B cell (primary cell): Measurements from ENCODE around the gene GGCT. TPM values are rescaled to one million over a fixed set of nuclear protein-coding genes. Genes with fewer than 3 reads are reported as not detected.

ENCODE experiments used
- ATAC-seq: fragments of 200-7000 bp; cut with Tn5 transposase; one replicate; pipeline ENCODE4 v1.10.0; 2021; ENCODE audit warnings: low read depth, mild to moderate bottlenecking, moderate number of reproducible peaks, moderate library complexity
- CTCF ChIA-PET: fragments of 350-600 bp; sonication (Branson Sonifier 250); formaldehyde crosslinking; loops from one replicate; lab custom pipeline; 2021; ENCODE audit warnings: antibody characterized with exemption, inconsistent platforms; lab: Charles Lee
- POLR2A ChIA-PET: fragments of 350-600 bp; sonication (Branson Sonifier 250); formaldehyde crosslinking; loops from one replicate; lab custom pipeline; 2021; ENCODE audit warnings: antibody characterized with exemption; lab: Charles Lee
- DNase-seq: peaks from one replicate; pipeline ENCODE4 v3.0.0; 2013
- H2AFZ ChIP-seq: 2 replicates; pipeline ENCODE4 v1.6.1; 2012; ENCODE audit warnings: mild to moderate bottlenecking, low read depth, low read length; ENCODE audit not compliant: insufficient read depth, poor library complexity, severe bottlenecking
- H3K27ac ChIP-seq, 2 donors: 1 replicate in 1 of 2; 2 replicates in 1 of 2; pipeline ENCODE4 v1.5.1; 2012 to 2013; ENCODE audit warnings: low read length in 2 of 2, mild to moderate bottlenecking in 2 of 2, moderate library complexity in 1 of 2
- H3K27me3 ChIP-seq, 4 experiments: fragments of 200-600 bp in 1 of 4; sonication (generic) in 1 of 4; replicated peaks in 1 of 4; 1 replicate in 2 of 4; 2 replicates in 2 of 4; pipeline versions ENCODE4 v1.6.1 to v1.7.0; 2013 to 2016; ENCODE audit warnings: low read length in 3 of 4, mild to moderate bottlenecking in 2 of 4, mixed read lengths in 1 of 4, moderate library complexity in 1 of 4; ENCODE audit not compliant: insufficient read depth in 4 of 4, control insufficient read depth in 3 of 4; ENCODE audit errors: control extremely low read depth in 1 of 4
- H3K36me3 ChIP-seq, 2 experiments: replicated peaks in 1 of 2; 1 replicate in 1 of 2; 2 replicates in 1 of 2; pipeline versions ENCODE4 v1.6.1 to v1.7.1; 2013; ENCODE audit warnings: low read length in 1 of 2; ENCODE audit not compliant: insufficient read depth in 2 of 2, control insufficient read depth in 1 of 2; ENCODE audit errors: control extremely low read depth in 1 of 2, extremely low read depth in 1 of 2
- H3K4me1 ChIP-seq, 2 donors: fragments of 200-600 bp in 1 of 2; sonication (generic) in 1 of 2; 1 replicate in 1 of 2; 2 replicates in 1 of 2; pipeline versions ENCODE4 v1.5.1 to v1.6.1; 2013 to 2017; ENCODE audit warnings: low read length in 2 of 2; ENCODE audit not compliant: control insufficient read depth in 2 of 2, insufficient read depth in 2 of 2
- H3K4me2 ChIP-seq: replicated peaks from 2 replicates; pipeline ENCODE3; 2012; ENCODE audit warnings: mild to moderate bottlenecking, low read depth, low read length; ENCODE audit not compliant: poor library complexity, severe bottlenecking
- H3K4me3 ChIP-seq, 5 experiments: fragments of 200-600 bp in 1 of 5; sonication (generic) in 1 of 5; 1 replicate in 3 of 5; 2 replicates in 2 of 5; pipeline versions ENCODE4 v1.5.1 to v1.7.0; 2011 to 2016; ENCODE audit warnings: low read length in 4 of 5, mild to moderate bottlenecking in 4 of 5, low read depth in 2 of 5, control low read depth in 1 of 5, moderate library complexity in 1 of 5; ENCODE audit not compliant: insufficient read depth in 1 of 5; ENCODE audit errors: control extremely low read depth in 1 of 5, extremely low read depth in 1 of 5
- H3K79me2 ChIP-seq: fragments of 200-600 bp; sonication (generic); one replicate; pipeline ENCODE4 v1.6.0; 2016; ENCODE audit warnings: low read length; ENCODE audit not compliant: control insufficient read depth, insufficient read depth
- H3K9ac ChIP-seq: fragments of 200-600 bp; sonication (generic); 2 replicates; pipeline ENCODE4 v1.6.1; 2017; ENCODE audit warnings: mild to moderate bottlenecking, low read length, moderate library complexity
- H3K9me3 ChIP-seq, 3 donors: one replicate each; pipeline versions ENCODE4 v1.6.1 to v1.7.1; 2013; ENCODE audit warnings: low read length in 2 of 3; ENCODE audit not compliant: control insufficient read depth in 2 of 3, insufficient read depth in 1 of 3; ENCODE audit errors: control extremely low read depth in 1 of 3
- H4K20me1 ChIP-seq: 2 replicates; pipeline ENCODE4 v1.6.0; 2012; ENCODE audit warnings: mild to moderate bottlenecking, low read length; ENCODE audit not compliant: insufficient read depth, control insufficient read depth, poor library complexity, severe bottlenecking
- H3K27ac Mint-ChIP-seq: one replicate; pipeline ENCODE4 v1.8.0; 2021; ENCODE audit warnings: mixed read lengths
- H3K27me3 Mint-ChIP-seq: one replicate; pipeline ENCODE4 v1.8.0; 2021; ENCODE audit warnings: mixed read lengths
- H3K4me1 Mint-ChIP-seq: one replicate; pipeline ENCODE4 v1.8.0; 2021; ENCODE audit warnings: mixed read lengths
- H3K4me3 Mint-ChIP-seq: one replicate; pipeline ENCODE4 v1.8.0; 2021; ENCODE audit warnings: mixed read lengths
- H3K9me3 Mint-ChIP-seq: one replicate; pipeline ENCODE4 v1.8.0; 2022; ENCODE audit warnings: mixed read lengths; ENCODE audit not compliant: insufficient read depth
- EZH2 ChIP-seq: IDR thresholded peaks from 2 replicates; pipeline ENCODE4 v1.6.1; 2012; ENCODE audit warnings: borderline replicate concordance, low read depth, mild to moderate bottlenecking, moderate library complexity, low read length; ENCODE audit not compliant: insufficient read depth, poor library complexity, severe bottlenecking
- WGBS: methylation state at CpG from one replicate; pipeline ENCODE4 v1.1.5; 2013; ENCODE audit warnings: missing lambda C conversion rate; ENCODE audit not compliant: insufficient coverage; 5-methylcytosine and 5-hydroxymethylcytosine counted together
- intact Hi-C: fragments of 100-400 bp; cut with micrococcal nuclease; formaldehyde crosslinking; loops from one replicate; pipeline ENCODE4 v1.10.0; 2022
- polyA plus RNA-seq: library from polyadenylated mRNA; depleted of rRNA; stranded (reverse); fragments of >200 nt; gene quantifications from 2 replicates; pipeline ENCODE4 v1.2.3, GENCODE V29; 2012
- total RNA-seq, 2 donors: library from RNA; stranded (reverse); fragments of 120-200 nt in 1 of 2; gene quantifications; 1 replicate in 1 of 2; 2 replicates in 1 of 2; pipeline versions ENCODE4 v1.2.3 to v1.2.4, GENCODE V29; 2013 to 2022
- TF ChIP-seq, protein P1 (sequence below): fragments of 200-600 bp; IDR thresholded peaks from one replicate; pipeline ENCODE4 v1.8.0; 2022; ENCODE audit warnings: antibody characterized with exemption, mild to moderate bottlenecking

GGCT gene
- total and polyA plus RNA-seq, 2 donors (not counting 1 experiment from before 2014, with no cell fraction given): 8.1 to 12.5 TPM

GRCh38 chr7:30458311-30458710 is 46.3 kb downstream of the GGCT start:
- intact Hi-C loops: no loop called here
- ChIA-PET CTCF (interaction anchor here (0.7 to 1.2 kb wide), 3 partner anchors 11 to 57 kb away, joined by 3 to 4 read pairs (median 3); no protein-coding TSS in a partner anchor), POLR2A (no interaction called here)
- H3K27me3 Mint-ChIP-seq: no peaks in the 10 kb centered on the region
- H4K20me1 ChIP-seq: no peaks in the 10 kb centered on the region
- H3K27me3 ChIP-seq: no peaks in the 10 kb centered on the region
- H3K27ac ChIP-seq: no peak overlapping the region
- no peak for DNase-seq
- no peak overlapping the region for H3K4me3 ChIP-seq
- no peaks in the 10 kb centered on the region for H3K9me3 Mint-ChIP-seq
- H3K9ac ChIP-seq: no peak overlapping the region
- no peaks in the 10 kb centered on the region for H3K9me3 ChIP-seq
- no CpG with 5 or more reads among the region's 1 CpG for WGBS
- H3K4me1 Mint-ChIP-seq: peaks cover 18% of the 10 kb centered on the region
- no peak for ATAC-seq
- H3K79me2 ChIP-seq: peaks cover 30% of the 10 kb centered on the region
- no peak overlapping the region for H3K27ac Mint-ChIP-seq
- H2AFZ ChIP-seq: no peak overlapping the region
- no peak overlapping the region for H3K4me3 Mint-ChIP-seq
- H3K36me3 ChIP-seq: peaks cover 0 to 54% of the 10 kb centered on the region in 2 experiments
- peaks cover 13 to 14% of the 10 kb centered on the region in 2 donors for H3K4me1 ChIP-seq
- TF ChIP-seq EZH2: no peak
- TF ChIP-seq, protein P1, sequence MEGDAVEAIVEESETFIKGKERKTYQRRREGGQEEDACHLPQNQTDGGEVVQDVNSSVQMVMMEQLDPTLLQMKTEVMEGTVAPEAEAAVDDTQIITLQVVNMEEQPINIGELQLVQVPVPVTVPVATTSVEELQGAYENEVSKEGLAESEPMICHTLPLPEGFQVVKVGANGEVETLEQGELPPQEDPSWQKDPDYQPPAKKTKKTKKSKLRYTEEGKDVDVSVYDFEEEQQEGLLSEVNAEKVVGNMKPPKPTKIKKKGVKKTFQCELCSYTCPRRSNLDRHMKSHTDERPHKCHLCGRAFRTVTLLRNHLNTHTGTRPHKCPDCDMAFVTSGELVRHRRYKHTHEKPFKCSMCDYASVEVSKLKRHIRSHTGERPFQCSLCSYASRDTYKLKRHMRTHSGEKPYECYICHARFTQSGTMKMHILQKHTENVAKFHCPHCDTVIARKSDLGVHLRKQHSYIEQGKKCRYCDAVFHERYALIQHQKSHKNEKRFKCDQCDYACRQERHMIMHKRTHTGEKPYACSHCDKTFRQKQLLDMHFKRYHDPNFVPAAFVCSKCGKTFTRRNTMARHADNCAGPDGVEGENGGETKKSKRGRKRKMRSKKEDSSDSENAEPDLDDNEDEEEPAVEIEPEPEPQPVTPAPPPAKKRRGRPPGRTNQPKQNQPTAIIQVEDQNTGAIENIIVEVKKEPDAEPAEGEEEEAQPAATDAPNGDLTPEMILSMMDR: no peak
- no peak overlapping the region for H3K4me2 ChIP-seq

- H3K36me3 ChIP-seq: peaks cover 0 to 80% of the 10 kb centered on the region in 2 experiments
- no peaks in the 10 kb centered on the region for H4K20me1 ChIP-seq
- no peak overlapping the region for H3K4me3 Mint-ChIP-seq
- H3K27ac Mint-ChIP-seq: no peak overlapping the region
- H3K9me3 Mint-ChIP-seq: no peaks in the 10 kb centered on the region
- DNase-seq: no peak
- no peaks in the 10 kb centered on the region for H3K79me2 ChIP-seq
- no peaks in the 10 kb centered on the region for H3K9me3 ChIP-seq
- H3K4me1 ChIP-seq: no peaks in the 10 kb centered on the region
- no peak for TF ChIP-seq EZH2
- TF ChIP-seq, protein P1: no peak
- WGBS: 14% methylated on average over 2 of the region's 3 CpGs
- ChIA-PET POLR2A (no interaction called here), CTCF (no interaction called here)
- no peak overlapping the region for H3K9ac ChIP-seq
- no peak overlapping the region for H3K27ac ChIP-seq
- H3K27me3 ChIP-seq: no peaks in the 10 kb centered on the region
- intact Hi-C loops: no loop called here
- H3K4me2 ChIP-seq: no peak overlapping the region
- no peak for ATAC-seq
- H3K27me3 Mint-ChIP-seq: no peaks in the 10 kb centered on the region
- H3K4me1 Mint-ChIP-seq: no peaks in the 10 kb centered on the region
- no peak overlapping the region for H2AFZ ChIP-seq
- no peak overlapping the region for H3K4me3 ChIP-seq
Observed at GRCh38 chr7:30453921-30454320, 50.7 kb downstream of the GGCT start.
